ENCODE measurements around the gene MKNK1. TPM values are rescaled to one million over a fixed set of nuclear protein-coding genes. Genes with fewer than 3 reads are reported as not detected.

The MKNK1 gene
- total RNA-seq, 1 experiment from 2014 or later: 12.9 TPM

- Histone ChIP-seq H3K4me1 (ENCODE audit: insufficient read depth, low read length) (no peaks in the 10 kb centered on the region), H3K4me2 (ENCODE audit: insufficient read depth, insufficient read length, low read length) (no peak overlapping the region), H2AFZ (ENCODE audit: low read length) (no peak overlapping the region), H3K23ac (ENCODE audit: insufficient read length, low read depth, low read length) (no peak overlapping the region), H2BK12ac (ENCODE audit: insufficient read length, low read depth, low read length) (no peak overlapping the region), H2BK15ac (ENCODE audit: low read depth, low read length) (no peak overlapping the region), H4K20me1 (ENCODE audit: control insufficient read depth, insufficient read depth, insufficient read length) (no peaks in the 10 kb centered on the region), H4K8ac (replicated peaks; ENCODE audit: insufficient read length, low read depth, low read length) (no peak overlapping the region), H2BK5ac (ENCODE audit: insufficient read length, low read length) (no peak overlapping the region), H2AK5ac (ENCODE audit: insufficient read length, low read length) (no peak overlapping the region), H3K27me3 (ENCODE audit: insufficient read depth, low read length) (no peaks in the 10 kb centered on the region), H3K14ac (ENCODE audit: insufficient read depth, low read length) (no peak overlapping the region), H3K79me1 (ENCODE audit: insufficient read depth, low read depth, low read length, poor library complexity, severe bottlenecking) (no peaks in the 10 kb centered on the region), H3K27ac (ENCODE audit: insufficient read length, low read depth, low read length) (no peak overlapping the region), H3K9me3 (ENCODE audit: control insufficient read depth, low read depth, low read length) (no peaks in the 10 kb centered on the region), H3K23me2 (ENCODE audit: insufficient read length, low read depth, low read length, poor library complexity, severe bottlenecking) (no peaks in the 10 kb centered on the region), H2BK20ac (ENCODE audit: low read depth, low read length, poor library complexity, severe bottlenecking) (no peak overlapping the region), H3K18ac (ENCODE audit: insufficient read length, low read depth, low read length) (no peak overlapping the region), H3K4ac (ENCODE audit: low read depth, low read length) (no peak overlapping the region), H4K5ac (ENCODE audit: insufficient read length, low read depth, low read length) (no peak overlapping the region), H3K79me2 (ENCODE audit: insufficient read depth, low read length) (no peaks in the 10 kb centered on the region), H3K9ac (ENCODE audit: extremely low read depth, insufficient read length, low read length) (no peak overlapping the region), H2BK120ac (ENCODE audit: low read depth, low read length, poor library complexity, severe bottlenecking) (no peak overlapping the region), H4K91ac (ENCODE audit: insufficient read length, low read depth, low read length) (no peak overlapping the region), H3T11ph (ENCODE audit: low read length) (no peak overlapping the region), H3K56ac (ENCODE audit: insufficient read length, low read depth, low read length) (no peak overlapping the region)
- no peak for DNase-seq
- no CpG with 5 or more reads among the region's 5 CpGs for WGBS (ENCODE audit: extremely low coverage, insufficient read length, low lambda C conversion rate)
- no peak for TF ChIP-seq CTCF (conservative IDR thresholded peaks at IDR 0.05)
- H3K4me1 Mint-ChIP-seq: peaks cover 0 to 1% of the 10 kb centered on the region in 2 experiments; a peak in 1 of 4 replicates
- H3K36me3 Mint-ChIP-seq (ENCODE audit: insufficient read depth in 1 of 3, low read depth in 3 of 3): peaks cover 0 to 35% (median 0%) of the 10 kb centered on the region in 3 experiments; a peak in 5 of 7 replicates
- H3K9me3 Mint-ChIP-seq: no peaks in the 10 kb centered on the region
- H3K27ac Mint-ChIP-seq: no peak overlapping the region
- H3K27me3 Mint-ChIP-seq (ENCODE audit: low read depth): no peaks in the 10 kb centered on the region
- no peak overlapping the region for H3K4me3 Mint-ChIP-seq
Observed at GRCh38 chr1:46594063-46594462, 10.0 kb downstream of the MKNK1 start.

Measured in H9 (cell line).